GM12874 (cell line): ENCODE results near the gene CDC42SE1.

Experiments used
- CTCF ChIP-seq: IDR thresholded peaks from 2 replicates; pipeline ENCODE4 v1.5.1; 2011; ENCODE audit warnings: low read depth, mild to moderate bottlenecking, control low read depth, low read length, moderate library complexity; ENCODE audit not compliant: insufficient read depth

CDC42SE1 gene

DNA sequence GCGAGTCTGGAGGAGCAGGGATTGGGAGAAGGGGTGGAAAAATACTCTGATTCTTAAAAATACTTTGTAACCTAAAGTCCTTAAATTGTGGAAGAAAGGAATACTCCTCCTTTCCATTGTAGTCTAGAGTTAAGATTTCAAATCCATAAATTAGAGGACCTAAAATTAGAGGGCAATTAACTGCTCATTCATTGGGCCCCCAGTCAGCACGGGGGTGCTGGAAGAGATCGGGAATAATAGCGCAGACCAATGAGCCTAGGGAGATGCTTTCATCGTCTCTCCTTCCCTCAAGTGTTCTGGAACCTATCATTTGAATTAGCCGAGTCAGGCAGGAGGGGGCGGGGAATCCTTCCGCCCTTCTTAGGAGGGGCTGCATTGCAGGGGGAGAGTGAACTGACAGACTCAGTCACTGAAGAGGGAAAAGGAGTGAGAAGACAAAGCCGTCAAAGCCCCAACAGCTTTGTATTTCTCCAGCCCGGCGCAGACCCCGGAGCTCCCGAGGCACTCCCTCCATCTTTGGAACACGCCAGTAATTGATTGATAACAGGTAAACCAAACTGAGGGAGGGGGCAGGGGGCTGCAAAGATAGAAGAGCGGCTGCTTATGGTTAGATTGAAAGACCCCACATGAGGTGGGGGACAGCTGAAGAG, 710 bp upstream of the CDC42SE1 start, which contains the start of gene MLLT11:
Gene MLLT11, plus strand, starts transcription at position 391 of the 650 bp plus-strand sequence. CDS start 6,828 bp downstream, outside the sequence.
- TF ChIP-seq CTCF, result no peak

- TF ChIP-seq CTCF, result no peak
These were observed 730 bp downstream of the CDC42SE1 start for GRCh38 chr1:151058692-151059091.

GRCh38 chr1:151056149-151056548, 3.3 kb downstream of the CDC42SE1 start:
- no peak for TF ChIP-seq CTCF

DNA sequence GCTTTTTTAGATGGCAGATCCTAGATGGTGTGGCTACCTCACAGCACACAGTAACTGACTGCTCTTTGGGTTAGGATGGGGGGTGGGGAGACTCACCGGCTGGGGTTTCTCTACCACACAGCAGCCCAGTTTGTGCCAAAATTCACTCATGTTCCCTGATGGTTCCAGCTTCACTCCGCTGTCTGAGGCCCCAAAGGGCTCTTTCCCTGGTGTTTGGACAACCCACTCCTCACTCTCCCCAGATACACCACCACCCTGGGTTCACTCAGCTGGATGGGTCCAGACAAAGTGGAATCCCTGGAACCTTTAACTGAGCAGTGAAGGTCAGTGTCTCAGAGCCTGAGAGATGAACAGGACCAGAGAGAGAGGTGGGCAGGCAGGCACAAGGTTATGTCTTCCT, 3.8 kb downstream of the CDC42SE1 start:
- no peak for TF ChIP-seq CTCF

- TF ChIP-seq CTCF, result no peak
These were observed 4.4 kb downstream of the CDC42SE1 start for GRCh38 chr1:151054971-151055547.

- no peak for TF ChIP-seq CTCF
These were observed 7.9 kb downstream of the CDC42SE1 start for GRCh38 chr1:151051356-151052009.

- TF ChIP-seq CTCF, result no peak
These were observed 9.3 kb downstream of the CDC42SE1 start for GRCh38 chr1:151050051-151050688.
